ENCODE results near the gene VSTM4. TPM values are rescaled to one million over a fixed set of nuclear protein-coding genes. Genes with fewer than 3 reads are reported as not detected.

Gene VSTM4
- total RNA-seq, 3 donors from 2014 or later (not counting 1 experiment from before 2014, with no cell fraction given), result 0.38 to 0.57 (median 0.45) TPM

DNA sequence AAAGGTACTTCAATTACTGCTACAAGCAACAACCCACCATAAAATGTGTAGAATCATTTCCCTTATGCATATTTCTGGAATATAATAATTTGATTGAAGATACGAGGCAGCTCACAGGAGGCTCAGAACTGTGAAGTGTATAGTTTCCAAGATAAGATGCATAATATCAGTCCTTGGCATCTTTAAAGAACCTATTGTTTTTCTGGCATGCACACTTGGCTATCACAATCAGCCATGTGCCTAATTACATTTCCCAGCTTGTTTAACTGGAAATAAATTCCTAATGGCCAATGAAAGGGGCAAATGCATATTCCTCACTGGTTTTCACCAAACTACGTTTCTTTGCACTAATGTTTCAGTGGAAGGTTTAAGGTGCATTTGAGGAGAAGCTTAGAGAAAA is 92.3 kb downstream of the VSTM4 start:
- Histone ChIP-seq H3K4me3 (ENCODE audit: low read length) (no peak overlapping the region), H3K27me3 (ENCODE audit: control insufficient read depth, insufficient read depth, low read length) (no peaks in the 10 kb centered on the region), H3K9me3 (ENCODE audit: control insufficient read depth, insufficient read depth, low read length) (no peaks in the 10 kb centered on the region), H3K36me3 (ENCODE audit: control insufficient read depth, insufficient read depth, low read length) (no peaks in the 10 kb centered on the region), H3K4me1 (ENCODE audit: control insufficient read depth, insufficient read depth, low read length) (no peaks in the 10 kb centered on the region), H3K27ac (ENCODE audit: low read length) (no peak overlapping the region)
- no peak for TF ChIP-seq CTCF (IDR thresholded peaks at IDR 0.05)
- Mint-ChIP-seq H3K27ac (no peak overlapping the region), H3K4me3 (no peak overlapping the region), H3K36me3 (peaks cover 10% of the 10 kb centered on the region), H3K27me3 (ENCODE audit: low read depth in 2 of 2) (peaks cover 2 to 21% of the 10 kb centered on the region in 2 donors), H3K4me1 (no peaks in the 10 kb centered on the region), H3K9me3 (peaks cover 2% of the 10 kb centered on the region in 2 donors)
- intact Hi-C loops (cut with micrococcal nuclease), result no loop called here
- 79% methylated on average over 2 of the region's 2 CpGs for WGBS (ENCODE audit: insufficient coverage)
- DNase-seq (no peak), ATAC-seq (no peak)

- H3K36me3 ChIP-seq (ENCODE audit: control insufficient read depth, insufficient read depth, low read length), result no peaks in the 10 kb centered on the region
- Mint-ChIP-seq H3K4me1 (no peaks in the 10 kb centered on the region), H3K9me3 (peaks cover 2% of the 10 kb centered on the region in 2 donors), H3K27me3 (ENCODE audit: low read depth in 2 of 2) (peaks cover 2 to 27% of the 10 kb centered on the region in 2 donors), H3K27ac (no peak overlapping the region), H3K4me3 (no peak overlapping the region), H3K36me3 (peaks cover 10% of the 10 kb centered on the region)
- 100% methylated on average over 2 of the region's 6 CpGs for WGBS (ENCODE audit: insufficient coverage)
- H3K27me3 ChIP-seq (ENCODE audit: control insufficient read depth, insufficient read depth, low read length), result no peaks in the 10 kb centered on the region
- no peak overlapping the region for H3K4me3 ChIP-seq (ENCODE audit: low read length)
- no peaks in the 10 kb centered on the region for H3K9me3 ChIP-seq (ENCODE audit: control insufficient read depth, insufficient read depth, low read length)
- no peaks in the 10 kb centered on the region for H3K4me1 ChIP-seq (ENCODE audit: control insufficient read depth, insufficient read depth, low read length)
- DNase-seq (no peak), ATAC-seq (no peak)
- TF ChIP-seq CTCF (IDR thresholded peaks at IDR 0.05), result no peak
- no peak overlapping the region for H3K27ac ChIP-seq (ENCODE audit: low read length)
- intact Hi-C loops (cut with micrococcal nuclease), result no loop called here
Observed at GRCh38 chr10:49021685-49022084, 93.6 kb downstream of the VSTM4 start.

DNA sequence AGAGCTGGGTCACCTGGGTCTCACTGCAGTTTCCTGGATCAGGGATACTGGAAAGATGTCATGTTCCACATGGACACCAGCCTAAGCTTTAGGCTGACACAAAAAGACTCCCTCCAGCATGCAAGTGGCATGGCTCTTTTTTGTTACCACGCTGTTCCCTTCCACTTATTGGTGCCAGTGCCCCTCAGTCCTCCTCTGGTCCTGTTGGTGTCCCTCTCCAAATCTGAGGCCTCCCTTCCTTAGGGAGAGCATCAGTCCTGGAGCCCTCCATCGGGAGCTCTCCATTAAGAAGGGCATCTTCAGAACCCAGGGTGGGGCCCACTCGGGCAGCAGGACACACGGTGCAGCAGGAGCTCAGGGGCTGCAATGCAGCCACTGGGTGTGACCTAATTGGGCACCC is 99.6 kb downstream of the VSTM4 start:
- no peak overlapping the region for H3K27ac Mint-ChIP-seq
- Histone ChIP-seq H3K36me3 (ENCODE audit: control insufficient read depth, insufficient read depth, low read length) (no peaks in the 10 kb centered on the region), H3K9me3 (ENCODE audit: control insufficient read depth, insufficient read depth, low read length) (no peaks in the 10 kb centered on the region), H3K27ac (ENCODE audit: low read length) (no peak overlapping the region), H3K4me3 (ENCODE audit: low read length) (no peak overlapping the region), H3K27me3 (ENCODE audit: control insufficient read depth, insufficient read depth, low read length) (no peaks in the 10 kb centered on the region), H3K4me1 (ENCODE audit: control insufficient read depth, insufficient read depth, low read length) (no peaks in the 10 kb centered on the region)
- ATAC-seq (no peak), DNase-seq (no peak)
- 82% methylated on average over 4 of the region's 4 CpGs for WGBS (ENCODE audit: insufficient coverage)
- H3K4me1 Mint-ChIP-seq, result no peaks in the 10 kb centered on the region
- H3K27me3 Mint-ChIP-seq (ENCODE audit: low read depth in 2 of 2), result peaks cover 8 to 27% of the 10 kb centered on the region in 2 donors
- H3K36me3 Mint-ChIP-seq, result peaks cover 9% of the 10 kb centered on the region
- TF ChIP-seq CTCF (IDR thresholded peaks at IDR 0.05), result no peak
- H3K4me3 Mint-ChIP-seq, result no peak overlapping the region
- peaks cover 2% of the 10 kb centered on the region in 2 donors for H3K9me3 Mint-ChIP-seq
- intact Hi-C loops (cut with micrococcal nuclease), result no loop called here

- Histone ChIP-seq H3K27ac (ENCODE audit: low read length) (no peak overlapping the region), H3K36me3 (ENCODE audit: control insufficient read depth, insufficient read depth, low read length) (no peaks in the 10 kb centered on the region), H3K9me3 (ENCODE audit: control insufficient read depth, insufficient read depth, low read length) (no peaks in the 10 kb centered on the region), H3K4me3 (ENCODE audit: low read length) (no peak overlapping the region), H3K27me3 (ENCODE audit: control insufficient read depth, insufficient read depth, low read length) (no peaks in the 10 kb centered on the region), H3K4me1 (ENCODE audit: control insufficient read depth, insufficient read depth, low read length) (no peaks in the 10 kb centered on the region)
- H3K4me1 Mint-ChIP-seq, result no peaks in the 10 kb centered on the region
- intact Hi-C loops (cut with micrococcal nuclease), result no loop called here
- H3K27me3 Mint-ChIP-seq (ENCODE audit: low read depth in 2 of 2), result peaks cover 6 to 7% of the 10 kb centered on the region in 2 donors
- no peak for ATAC-seq
- H3K4me3 Mint-ChIP-seq, result no peak overlapping the region
- no peak overlapping the region for H3K27ac Mint-ChIP-seq
- DNase-seq, result no peak
- 79% methylated on average over 4 of the region's 4 CpGs for WGBS (ENCODE audit: insufficient coverage)
- H3K36me3 Mint-ChIP-seq, result no peaks in the 10 kb centered on the region
- no peak for TF ChIP-seq CTCF (IDR thresholded peaks at IDR 0.05)
- H3K9me3 Mint-ChIP-seq, result no peaks in the 10 kb centered on the region
Observed at GRCh38 chr10:49012603-49013002, 102.7 kb downstream of the VSTM4 start.
